Stimulated activated naive CD8-positive, alpha-beta T cell treated with anti-CD3 and anti-CD28 coated beads, Interleukin-15, Interleukin-2, amounts not matched to agents 100 ng/mL and 50 ng/mL, for 24 hours (primary cell): ENCODE results near the gene CLDN7.
A peak's percentile ranks its signal among the peaks of the same experiment; 100 is the strongest.

Experiments used
- H3K27ac Mint-ChIP-seq: one replicate; pipeline ENCODE4 v1.8.0; 2021; ENCODE audit warnings: mild to moderate bottlenecking, mixed read lengths
- H3K27me3 Mint-ChIP-seq: one replicate; pipeline ENCODE4 v1.8.0; 2021; ENCODE audit warnings: mixed read lengths
- H3K36me3 Mint-ChIP-seq: one replicate; pipeline ENCODE4 v1.8.0; 2021; ENCODE audit warnings: low read depth, mixed read lengths
- H3K4me1 Mint-ChIP-seq: one replicate; pipeline ENCODE4 v1.8.0; 2021; ENCODE audit warnings: low read depth, mixed read lengths
- H3K4me3 Mint-ChIP-seq: one replicate; pipeline ENCODE4 v1.8.0; 2021; ENCODE audit warnings: mild to moderate bottlenecking, mixed read lengths
- H3K9me3 Mint-ChIP-seq: one replicate; pipeline ENCODE4 v1.8.0; 2021; ENCODE audit warnings: mixed read lengths

The CLDN7 gene

DNA sequence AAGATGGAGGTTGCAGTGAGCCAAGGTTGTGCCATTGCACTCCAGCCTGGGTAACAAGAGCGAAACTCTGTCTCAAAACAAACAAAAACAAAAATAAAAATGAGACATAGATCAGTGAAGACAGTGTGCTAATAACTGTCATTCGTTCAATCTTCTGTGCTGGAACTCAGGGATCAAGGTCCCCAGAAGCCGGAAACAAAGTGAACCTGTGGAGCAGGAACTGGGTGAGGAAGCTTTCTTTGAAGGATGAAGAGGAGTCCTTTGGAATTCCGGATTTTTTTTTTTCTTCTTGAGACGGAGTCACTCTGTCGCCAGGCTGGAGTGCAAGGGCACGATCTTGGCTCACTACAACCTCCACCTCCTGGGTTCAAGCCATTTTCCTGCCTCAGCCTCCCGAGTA is 17.2 kb upstream of the CLDN7 start:
- Mint-ChIP-seq H3K27ac (no peak overlapping the region), H3K36me3 (no peaks in the 10 kb centered on the region), H3K4me1 (peaks cover 23% of the 10 kb centered on the region), H3K4me3 (no peak overlapping the region), H3K9me3 (no peaks in the 10 kb centered on the region), H3K27me3 (peaks cover 16% of the 10 kb centered on the region)

DNA sequence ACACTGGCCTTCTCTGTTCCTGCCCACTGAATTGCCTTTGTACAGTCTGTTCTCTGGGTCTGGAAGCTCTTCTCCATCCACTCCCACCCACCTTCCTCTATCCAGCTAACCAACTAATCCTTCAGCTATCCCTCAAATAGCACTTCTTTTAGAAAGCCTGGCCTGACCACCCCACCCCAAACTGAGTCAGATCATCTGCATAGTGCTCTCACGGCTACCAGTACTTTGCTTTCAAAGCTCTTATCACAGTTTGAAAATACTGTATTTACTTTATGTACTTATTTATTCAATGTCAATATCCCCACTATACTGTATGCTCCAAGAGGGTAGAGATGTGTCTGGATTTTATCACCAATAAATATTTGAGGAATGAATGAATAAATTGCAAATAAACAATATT is 4.5 kb upstream of the CLDN7 start:
- Mint-ChIP-seq H3K27me3 (peaks cover 23% of the 10 kb centered on the region), H3K27ac (no peak overlapping the region), H3K36me3 (no peaks in the 10 kb centered on the region), H3K4me1 (peaks cover 23% of the 10 kb centered on the region), H3K9me3 (no peaks in the 10 kb centered on the region), H3K4me3 (no peak overlapping the region)

DNA sequence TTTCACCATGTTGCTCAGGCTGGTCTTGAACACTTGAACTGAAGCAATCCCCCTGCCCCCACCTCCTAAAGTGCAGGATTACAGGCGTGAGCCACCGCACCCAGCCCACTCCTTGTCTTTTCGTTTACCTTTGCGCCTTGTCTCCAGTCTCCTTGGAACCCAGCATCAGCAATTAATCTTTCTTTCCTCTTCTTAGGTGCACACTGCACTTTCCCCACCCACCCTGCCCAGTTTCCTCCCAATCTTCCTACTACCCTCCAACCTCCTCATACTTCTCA is 1.5 kb upstream of the CLDN7 start:
- peaks cover 33% of the 10 kb centered on the region for H3K4me1 Mint-ChIP-seq
- H3K4me3 Mint-ChIP-seq, result no peak overlapping the region
- H3K27ac Mint-ChIP-seq, result no peak overlapping the region
- peaks cover 19% of the 10 kb centered on the region for H3K27me3 Mint-ChIP-seq
- H3K36me3 Mint-ChIP-seq, result peaks cover 8% of the 10 kb centered on the region
- no peaks in the 10 kb centered on the region for H3K9me3 Mint-ChIP-seq

DNA sequence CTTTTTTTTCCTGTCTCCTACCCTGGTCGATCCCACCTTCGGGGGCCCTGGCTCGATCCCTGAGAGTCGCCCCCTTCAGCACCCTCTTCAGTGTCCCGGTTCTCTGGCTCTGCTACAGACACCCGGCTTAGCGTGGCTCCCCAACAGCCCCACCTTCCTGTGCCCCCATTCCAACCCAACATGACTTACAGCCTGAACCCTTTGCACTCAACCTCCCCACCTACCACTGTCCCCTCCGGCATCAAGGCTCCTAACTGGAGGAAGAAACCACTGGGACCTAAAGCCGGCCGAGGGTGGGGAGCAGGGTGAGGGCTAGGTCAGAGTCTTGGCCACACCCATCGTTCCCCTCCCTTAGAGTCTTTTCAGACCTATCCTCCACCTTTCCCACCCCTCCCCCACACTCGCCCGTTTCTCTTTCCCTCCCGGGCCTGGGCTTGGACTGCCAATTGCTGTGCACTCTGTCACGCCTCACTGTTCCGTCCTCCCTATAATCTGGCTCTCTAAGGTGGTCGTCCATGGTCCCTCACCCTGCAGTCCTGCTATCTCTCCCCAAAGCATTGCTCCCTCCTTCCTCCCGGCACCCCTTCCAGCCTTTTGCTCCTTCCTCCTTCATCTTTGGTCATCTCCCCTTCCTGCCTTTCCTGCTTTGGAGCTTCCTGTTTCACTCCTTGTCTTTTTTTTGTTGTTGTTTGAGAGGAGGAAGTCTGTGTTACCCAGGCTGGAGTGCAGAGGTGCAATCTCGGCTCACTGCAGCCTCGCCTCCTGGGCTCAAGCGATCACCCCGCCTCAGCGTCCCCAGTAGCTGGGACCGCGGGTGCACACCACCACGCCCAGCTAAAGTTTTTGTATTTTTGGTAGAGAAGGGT is 890 bp upstream of the CLDN7 start:
- Mint-ChIP-seq H3K27ac (peak overlapping the region; percentile 49), H3K9me3 (no peaks in the 10 kb centered on the region), H3K4me3 (peak overlapping the region; percentile 67), H3K36me3 (peaks cover 11% of the 10 kb centered on the region), H3K27me3 (peaks cover 19% of the 10 kb centered on the region), H3K4me1 (peaks cover 33% of the 10 kb centered on the region)

DNA sequence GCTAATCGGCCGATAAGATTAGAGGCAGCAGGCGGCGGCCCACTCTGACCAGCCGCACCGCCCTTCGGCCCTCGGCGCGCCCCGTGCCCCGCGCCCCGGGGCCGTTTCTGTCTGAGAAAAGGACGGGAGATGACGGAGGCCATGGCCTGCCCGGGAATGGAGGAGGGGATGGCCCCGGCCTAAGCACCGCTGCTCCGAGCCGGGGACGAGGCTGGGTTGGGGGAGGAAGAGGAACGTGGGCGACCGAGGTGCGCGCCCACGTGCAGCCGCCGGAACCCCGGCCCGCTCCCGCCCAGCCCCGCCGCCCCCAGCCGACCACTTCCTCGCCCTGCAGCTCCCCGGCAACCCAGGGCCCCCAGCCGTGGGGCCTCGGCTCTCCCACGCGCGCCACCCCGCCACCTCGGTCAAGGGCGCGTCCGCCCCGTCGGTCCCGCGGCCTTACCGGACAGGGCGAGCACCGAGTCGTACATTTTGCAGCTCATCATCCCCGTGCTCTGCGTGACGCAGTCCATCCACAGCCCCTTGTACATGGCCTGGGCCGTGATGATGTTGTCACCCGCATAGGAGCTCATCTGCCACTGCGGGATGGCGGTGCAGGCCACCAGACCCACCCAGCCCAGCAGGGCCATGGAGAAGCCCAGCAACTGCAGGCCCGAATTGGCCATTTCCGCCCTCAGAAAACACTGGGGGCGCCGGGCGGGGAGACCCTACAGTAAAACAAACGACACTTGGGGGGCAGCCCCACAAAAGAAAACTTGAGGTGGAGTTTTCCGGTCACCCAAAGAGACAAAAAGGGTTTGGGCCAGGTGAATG is 693 bp downstream of the CLDN7 start:
- peaks cover 16% of the 10 kb centered on the region for H3K27me3 Mint-ChIP-seq
- H3K27ac Mint-ChIP-seq, result peak overlapping the region; percentile 71
- peaks cover 36% of the 10 kb centered on the region for H3K4me1 Mint-ChIP-seq
- H3K9me3 Mint-ChIP-seq, result no peaks in the 10 kb centered on the region
- peak overlapping the region; percentile 65 for H3K4me3 Mint-ChIP-seq
- peaks cover 20% of the 10 kb centered on the region for H3K36me3 Mint-ChIP-seq

DNA sequence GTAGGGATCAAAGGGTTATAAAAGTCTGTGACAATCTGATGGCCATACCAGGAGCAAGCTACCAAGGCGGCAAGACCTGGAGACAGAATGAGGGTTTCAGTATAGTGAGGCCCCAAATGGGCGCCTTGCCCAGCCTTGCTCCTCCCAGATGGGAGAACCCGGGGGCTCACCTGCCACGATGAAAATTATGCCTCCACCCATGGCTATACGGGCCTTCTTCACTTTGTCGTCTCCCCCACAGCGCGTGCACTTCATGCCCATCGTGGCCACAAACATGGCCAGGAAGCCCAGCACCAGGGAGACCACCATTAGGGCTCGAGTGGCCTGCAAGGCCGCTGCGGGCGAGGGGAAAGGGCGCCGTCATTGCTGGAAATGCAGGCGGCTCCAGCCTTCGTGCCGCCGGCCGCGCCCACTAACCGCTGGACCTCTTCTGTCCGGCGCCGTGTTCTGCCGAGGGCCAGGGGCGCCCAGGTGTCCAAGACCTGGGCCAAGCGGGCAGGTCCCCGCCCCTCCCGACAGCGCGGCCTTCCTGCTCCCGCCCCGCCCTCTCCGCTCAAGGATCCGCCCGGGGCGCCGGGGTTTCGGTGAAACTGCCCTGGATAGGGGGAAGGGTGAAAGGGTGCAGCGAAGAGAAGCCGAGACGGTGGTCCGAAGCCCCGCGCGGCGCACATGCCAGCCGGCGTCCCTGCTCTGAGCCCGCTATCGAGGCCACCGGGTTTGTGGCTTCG is 1.5 kb downstream of the CLDN7 start:
- no peak overlapping the region for H3K27ac Mint-ChIP-seq
- peak overlapping the region; percentile 41 for H3K4me3 Mint-ChIP-seq
- H3K36me3 Mint-ChIP-seq, result peaks cover 24% of the 10 kb centered on the region
- no peaks in the 10 kb centered on the region for H3K9me3 Mint-ChIP-seq
- H3K4me1 Mint-ChIP-seq, result peaks cover 41% of the 10 kb centered on the region
- peaks cover 16% of the 10 kb centered on the region for H3K27me3 Mint-ChIP-seq

DNA sequence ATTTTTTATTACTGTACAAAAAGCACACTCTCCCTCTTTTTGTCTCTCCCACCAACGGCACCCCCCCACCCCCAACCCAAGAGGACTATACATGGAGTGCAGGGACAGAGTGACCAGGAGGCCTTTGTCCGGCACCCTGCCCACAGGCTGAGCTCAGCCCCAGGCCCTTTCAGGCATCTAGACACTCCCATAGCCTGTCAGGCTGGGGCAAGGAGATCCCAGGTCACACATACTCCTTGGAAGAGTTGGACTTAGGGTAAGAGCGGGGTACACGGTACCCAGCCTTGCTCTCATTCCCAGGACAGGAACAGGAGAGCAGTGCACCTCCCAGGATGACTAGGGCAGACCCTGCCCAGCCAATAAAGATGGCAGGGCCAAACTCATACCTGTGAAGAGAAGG is 2.1 kb downstream of the CLDN7 start:
- H3K27ac Mint-ChIP-seq, result no peak overlapping the region
- H3K9me3 Mint-ChIP-seq, result no peaks in the 10 kb centered on the region
- peaks cover 41% of the 10 kb centered on the region for H3K4me1 Mint-ChIP-seq
- H3K36me3 Mint-ChIP-seq, result peaks cover 24% of the 10 kb centered on the region
- peaks cover 16% of the 10 kb centered on the region for H3K27me3 Mint-ChIP-seq
- no peak overlapping the region for H3K4me3 Mint-ChIP-seq

DNA sequence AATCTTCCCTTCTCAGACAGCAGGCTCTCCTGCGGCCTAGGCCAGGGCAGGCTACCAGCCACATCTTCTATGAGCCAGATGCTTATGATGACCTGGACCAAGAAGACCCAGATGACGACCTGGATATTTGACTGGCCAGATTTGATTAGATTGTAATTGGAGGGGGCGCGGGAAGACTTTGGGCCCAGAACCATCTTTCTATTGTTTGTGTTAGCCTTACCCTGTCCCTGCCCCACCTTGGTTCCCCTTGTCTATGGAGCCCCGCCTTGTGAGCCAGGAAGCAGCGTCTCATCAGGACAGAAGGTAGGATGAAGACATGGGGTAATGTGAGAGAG is 2.8 kb downstream of the CLDN7 start:
- H3K4me1 Mint-ChIP-seq, result peaks cover 46% of the 10 kb centered on the region
- peaks cover 16% of the 10 kb centered on the region for H3K27me3 Mint-ChIP-seq
- no peak overlapping the region for H3K4me3 Mint-ChIP-seq
- H3K27ac Mint-ChIP-seq, result no peak overlapping the region
- no peaks in the 10 kb centered on the region for H3K9me3 Mint-ChIP-seq
- H3K36me3 Mint-ChIP-seq, result peaks cover 30% of the 10 kb centered on the region

DNA sequence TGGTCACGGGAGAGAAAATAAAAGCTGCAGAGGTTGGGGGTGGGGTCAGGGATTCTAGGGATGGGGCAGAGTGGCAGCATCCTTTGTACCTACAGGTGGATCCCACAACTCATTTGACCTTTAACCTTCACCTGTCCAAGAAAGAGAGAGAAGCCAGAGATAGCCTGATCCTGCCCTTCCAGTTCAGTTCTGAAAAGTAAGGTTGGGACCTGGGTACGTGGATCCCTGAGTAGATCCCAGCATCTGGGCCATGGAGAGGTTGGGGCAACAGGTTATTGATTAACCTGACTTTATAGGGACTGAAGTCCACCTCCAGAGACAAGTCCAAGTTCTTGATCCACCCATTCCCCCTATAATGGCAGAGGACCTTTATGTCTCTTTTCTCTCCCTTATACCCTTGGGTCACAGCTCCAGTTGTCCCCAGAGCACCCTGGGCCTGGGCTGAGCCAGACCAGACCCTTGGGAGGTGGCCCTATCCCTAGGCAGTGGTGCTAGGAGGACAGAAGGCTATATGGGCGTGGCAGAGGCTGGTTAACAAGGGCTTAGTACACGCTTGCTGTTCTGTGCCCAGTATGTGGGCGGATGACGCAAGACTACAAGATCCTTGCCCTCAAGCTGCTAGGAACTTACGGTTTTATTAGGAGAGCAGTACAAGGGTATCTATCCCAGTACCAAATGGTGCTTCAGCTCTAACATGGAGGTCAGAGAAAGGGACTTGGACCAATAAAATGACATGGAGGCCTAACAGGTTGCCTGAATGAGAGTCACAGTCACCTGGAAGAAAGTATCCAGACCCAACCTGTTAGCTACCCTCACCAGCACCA is 3.3 kb downstream of the CLDN7 start:
- Mint-ChIP-seq H3K9me3 (no peaks in the 10 kb centered on the region), H3K4me3 (no peak overlapping the region), H3K27ac (no peak overlapping the region), H3K36me3 (peaks cover 36% of the 10 kb centered on the region), H3K27me3 (peaks cover 14% of the 10 kb centered on the region), H3K4me1 (peaks cover 46% of the 10 kb centered on the region)

DNA sequence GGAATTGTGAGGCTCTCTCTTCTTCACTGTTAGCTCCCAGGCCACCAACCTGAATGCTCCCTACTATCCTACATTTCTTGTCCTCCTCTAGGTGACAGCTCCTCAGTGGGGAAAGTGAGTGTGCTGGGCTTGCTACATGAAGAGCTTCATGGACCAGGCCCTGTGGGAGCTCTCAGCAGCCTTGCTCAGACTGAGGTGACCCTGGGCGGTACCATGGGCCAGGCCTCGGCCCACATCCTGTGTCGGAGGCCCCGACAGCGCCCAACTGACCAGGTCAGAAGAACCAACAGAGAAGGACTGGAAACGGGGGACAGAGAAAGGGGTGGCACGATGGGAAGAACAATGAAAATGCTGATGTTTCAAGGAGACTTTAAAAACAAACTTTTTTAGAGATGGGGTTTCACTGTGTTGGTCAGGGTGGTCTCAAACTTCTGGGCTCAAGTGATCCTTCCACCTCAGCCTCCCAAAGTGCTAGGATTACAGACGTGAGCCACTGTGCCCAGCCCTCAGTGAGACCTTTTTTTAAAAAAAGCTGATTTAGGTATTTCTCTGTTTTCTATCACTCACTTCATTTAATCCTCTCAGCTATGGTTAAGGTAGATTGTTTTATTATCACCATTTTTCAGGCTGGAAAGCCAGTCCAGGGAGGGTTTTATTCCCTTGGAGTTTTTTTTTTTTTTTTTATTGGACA is 5.4 kb downstream of the CLDN7 start:
- Mint-ChIP-seq H3K4me3 (no peak overlapping the region), H3K4me1 (peaks cover 47% of the 10 kb centered on the region), H3K27me3 (no peaks in the 10 kb centered on the region), H3K36me3 (peaks cover 45% of the 10 kb centered on the region), H3K9me3 (no peaks in the 10 kb centered on the region), H3K27ac (no peak overlapping the region)

DNA sequence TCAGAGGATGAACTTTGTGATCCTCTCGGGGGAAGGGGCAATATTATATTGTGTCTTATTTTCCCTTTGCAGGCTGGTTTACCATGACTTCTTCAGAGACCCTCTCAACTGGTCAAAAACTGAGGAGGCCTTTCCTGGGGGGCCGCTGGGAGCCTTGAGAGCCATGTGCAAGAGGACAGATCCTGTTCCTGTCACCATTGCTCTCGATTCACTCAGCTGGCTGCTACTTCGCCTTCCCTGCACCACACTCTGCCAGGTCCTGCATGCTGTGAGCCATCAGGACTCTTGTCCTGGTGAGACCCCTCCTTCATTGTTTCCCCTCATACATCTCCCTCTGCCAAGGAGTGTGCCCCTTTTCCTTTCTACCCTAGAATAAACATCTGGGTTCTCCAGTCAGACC is 7.8 kb downstream of the CLDN7 start:
- no peaks in the 10 kb centered on the region for H3K9me3 Mint-ChIP-seq
- no peaks in the 10 kb centered on the region for H3K27me3 Mint-ChIP-seq
- H3K4me1 Mint-ChIP-seq, result peaks cover 49% of the 10 kb centered on the region
- peak overlapping the region; percentile 13 for H3K27ac Mint-ChIP-seq
- peaks cover 43% of the 10 kb centered on the region for H3K36me3 Mint-ChIP-seq
- H3K4me3 Mint-ChIP-seq, result no peak overlapping the region

DNA sequence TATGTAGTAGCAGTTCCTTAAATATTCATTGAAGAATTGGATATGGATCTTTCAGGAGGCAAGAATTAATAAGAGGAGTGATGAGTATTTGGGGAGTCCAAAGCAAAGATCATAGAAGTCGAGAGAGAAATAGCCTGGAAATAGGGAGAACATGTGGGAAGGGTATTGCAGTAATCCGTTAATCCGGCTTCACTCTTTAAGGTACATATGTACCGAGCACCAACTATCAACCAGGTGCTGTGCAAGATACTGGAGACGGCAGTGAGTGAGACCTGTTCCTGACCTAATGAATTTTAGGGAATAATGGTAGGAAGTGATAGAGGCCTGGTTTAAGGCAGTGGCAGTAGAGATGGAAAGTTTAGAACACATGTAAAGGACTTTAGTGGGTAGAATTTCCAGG is 9.2 kb downstream of the CLDN7 start:
- H3K9me3 Mint-ChIP-seq, result no peaks in the 10 kb centered on the region
- peaks cover 37% of the 10 kb centered on the region for H3K36me3 Mint-ChIP-seq
- H3K4me3 Mint-ChIP-seq, result peak overlapping the region; percentile 94
- H3K27me3 Mint-ChIP-seq, result no peaks in the 10 kb centered on the region
- peaks cover 60% of the 10 kb centered on the region for H3K4me1 Mint-ChIP-seq
- H3K27ac Mint-ChIP-seq, result peak overlapping the region; percentile 99

DNA sequence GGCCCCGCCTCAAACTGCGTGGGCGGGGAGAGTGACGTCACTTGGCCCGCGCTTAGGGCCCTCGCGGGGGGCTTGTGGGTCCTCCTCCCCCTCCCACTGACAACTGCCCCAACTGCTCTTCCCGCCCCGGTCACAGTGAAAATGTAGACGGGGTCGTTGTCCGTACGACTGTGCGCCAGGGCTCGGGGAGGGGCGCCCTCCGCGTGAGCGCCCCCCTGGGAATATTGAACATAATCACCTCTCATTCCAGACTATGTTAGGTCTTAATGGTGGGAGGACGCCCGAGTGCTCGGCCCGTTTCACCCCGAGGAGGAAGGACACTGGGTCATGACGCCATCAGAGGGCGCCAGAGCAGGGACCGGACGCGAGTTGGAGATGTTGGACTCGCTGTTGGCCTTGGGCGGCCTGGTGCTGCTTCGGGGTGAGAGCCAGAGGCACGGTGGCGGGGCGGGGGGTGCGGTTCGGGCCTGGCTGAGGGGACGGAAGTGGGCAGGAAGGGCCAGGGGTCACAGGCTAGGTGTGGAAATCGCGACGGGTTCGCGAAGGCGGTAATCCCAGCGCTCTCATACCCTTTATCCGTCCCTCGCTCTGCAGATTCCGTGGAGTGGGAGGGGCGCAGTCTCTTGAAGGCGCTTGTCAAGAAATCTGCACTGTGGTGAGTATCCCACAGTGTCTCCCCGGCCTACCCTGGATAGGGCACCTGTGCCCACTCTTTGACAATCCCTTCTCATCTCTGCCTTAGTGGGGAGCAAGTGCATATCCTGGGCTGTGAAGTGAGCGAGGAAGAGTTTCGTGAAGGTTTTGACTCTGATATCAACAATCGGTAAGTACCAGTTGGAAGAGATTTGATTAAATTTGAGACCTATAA is 9.9 kb downstream of the CLDN7 start, which contains the start of gene ELP5:
ELP5 (plus strand) TSS at position 40 of the 868 bp plus-strand sequence; CDS start at position 376, 336 bp downstream.
- Mint-ChIP-seq H3K27me3 (no peaks in the 10 kb centered on the region), H3K36me3 (peaks cover 40% of the 10 kb centered on the region), H3K4me1 (peaks cover 64% of the 10 kb centered on the region), H3K9me3 (no peaks in the 10 kb centered on the region), H3K4me3 (peak within 1 kb of the TSS; percentile 94), H3K27ac (peak within 1 kb of the TSS; percentile 99)
